OCI-LY3 (cell line): ENCODE data around the gene PRMT7.

Experiments used
- H2AFZ ChIP-seq: fragments of 200-600, 300-600 bp; shearing (Covaris generic); 2 replicates; pipeline ENCODE4 v1.6.0; 2014; ENCODE audit warnings: antibody characterized with exemption, low read depth, low read length
- H3K27ac ChIP-seq: fragments of 200-600, 300-600 bp; sonication (generic); 2 replicates; pipeline ENCODE4 v1.5.1; 2014; ENCODE audit warnings: mild to moderate bottlenecking, low read length, moderate library complexity, mixed read lengths
- H3K27me3 ChIP-seq: fragments of 200-600, 300-600 bp; sonication (generic); 2 replicates; pipeline ENCODE4 v1.6.1; 2014; ENCODE audit warnings: low read depth, low read length, mixed read lengths
- H3K36me3 ChIP-seq: fragments of 200-600, 300-600 bp; sonication (generic); replicated peaks from 2 replicates; pipeline ENCODE3; 2014; ENCODE audit warnings: low read depth, low read length, mixed read lengths
- H3K4me1 ChIP-seq: fragments of 300-600, 200-600 bp; sonication (generic); 2 replicates; pipeline ENCODE4 v1.6.1; 2014; ENCODE audit warnings: low read length, mixed read lengths
- H3K4me2 ChIP-seq: fragments of 200-600, 300-600 bp; sonication (generic); 2 replicates; pipeline ENCODE4 v1.6.1; 2014; ENCODE audit warnings: low read length, mixed read lengths
- H3K4me3 ChIP-seq: fragments of 300-600, 200-600 bp; sonication (generic); 2 replicates; pipeline ENCODE4 v1.5.1; 2014; ENCODE audit warnings: antibody characterized with exemption, mild to moderate bottlenecking, low read length, moderate library complexity
- H3K79me2 ChIP-seq: fragments of 300-600, 200-600 bp; shearing (Covaris generic); 2 replicates; pipeline ENCODE4 v1.6.1; 2014; ENCODE audit warnings: mild to moderate bottlenecking, low read length, mixed read lengths
- H3K9ac ChIP-seq: fragments of 300-600, 200-600 bp; shearing (Covaris generic); 2 replicates; pipeline ENCODE4 v1.6.0; 2014; ENCODE audit warnings: mild to moderate bottlenecking, low read length, moderate library complexity
- H3K9me3 ChIP-seq: fragments of 200-600, 300-600 bp; shearing (Covaris generic); 2 replicates; pipeline ENCODE4 v1.6.1; 2014; ENCODE audit warnings: low read length, mixed read lengths; ENCODE audit not compliant: insufficient read depth
- H4K20me1 ChIP-seq: fragments of 200-600, 300-600 bp; sonication (generic); 2 replicates; pipeline ENCODE4 v1.6.1; 2016; ENCODE audit warnings: low read length, mixed read lengths; ENCODE audit not compliant: insufficient read depth
- EZH2phosphoT487 ChIP-seq: fragments of 200-600 bp; shearing (Covaris generic); IDR thresholded peaks from 2 replicates; pipeline ENCODE4 v1.6.1; 2018; ENCODE audit warnings: antibody characterized with exemption, mixed run types, low read depth
- TF ChIP-seq, protein P1 (sequence below): fragments of 200-600, 300-600 bp; sonication (generic); IDR thresholded peaks from 2 replicates; pipeline ENCODE4 v1.5.1; 2014; ENCODE audit warnings: antibody characterized with exemption, low read length, low read depth

The PRMT7 gene

DNA sequence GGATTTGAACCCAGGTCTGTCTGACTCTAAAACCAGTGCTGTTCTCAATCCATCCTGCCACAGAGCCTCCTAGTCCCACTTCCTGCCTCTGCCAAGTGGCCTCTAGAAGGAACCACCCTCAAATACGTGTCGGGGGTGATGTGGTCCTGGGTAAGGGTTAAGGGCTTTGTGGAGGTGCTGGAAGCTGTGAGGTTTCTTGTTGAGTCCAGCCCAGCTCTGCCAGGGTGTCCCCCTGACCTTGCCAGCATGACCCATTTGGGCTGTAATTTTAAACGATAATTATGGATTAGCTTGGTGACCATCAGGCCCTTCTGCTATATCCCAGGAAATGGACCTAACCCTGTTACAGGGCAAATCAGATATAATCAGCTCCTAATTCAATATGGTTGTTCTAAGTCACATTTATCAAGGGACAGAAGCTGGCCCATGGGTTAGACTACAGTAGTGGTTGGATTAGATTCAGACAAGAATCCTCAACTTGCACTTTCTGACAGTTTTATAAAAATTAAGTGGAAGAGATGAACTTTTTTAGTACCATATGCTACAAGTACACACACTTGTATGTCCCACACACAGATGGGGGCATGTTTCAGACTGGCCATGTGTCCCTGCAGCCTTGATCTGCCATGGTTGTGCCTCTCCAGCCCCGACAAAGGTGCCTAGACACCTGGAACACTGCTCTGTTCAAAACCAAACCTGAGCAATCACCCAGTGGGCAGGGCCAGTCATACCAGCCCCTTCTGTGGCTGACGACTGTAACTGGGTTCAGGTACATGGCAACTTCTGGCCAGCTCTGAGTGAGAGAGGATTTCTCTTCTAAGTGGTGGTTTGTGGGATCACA is 89.5 kb downstream of the PRMT7 start:
- no peak overlapping the region for H3K4me3 ChIP-seq
- H3K9ac ChIP-seq: no peak overlapping the region
- no peak overlapping the region for H2AFZ ChIP-seq
- H3K4me1 ChIP-seq: peaks cover 6% of the 10 kb centered on the region
- no peaks in the 10 kb centered on the region for H3K27me3 ChIP-seq
- H3K4me2 ChIP-seq: no peak overlapping the region
- no peaks in the 10 kb centered on the region for H3K9me3 ChIP-seq
- H3K27ac ChIP-seq: no peak overlapping the region
- H3K79me2 ChIP-seq: no peaks in the 10 kb centered on the region
- H4K20me1 ChIP-seq: no peaks in the 10 kb centered on the region
- TF ChIP-seq EZH2phosphoT487: no peak
- TF ChIP-seq, protein P1, sequence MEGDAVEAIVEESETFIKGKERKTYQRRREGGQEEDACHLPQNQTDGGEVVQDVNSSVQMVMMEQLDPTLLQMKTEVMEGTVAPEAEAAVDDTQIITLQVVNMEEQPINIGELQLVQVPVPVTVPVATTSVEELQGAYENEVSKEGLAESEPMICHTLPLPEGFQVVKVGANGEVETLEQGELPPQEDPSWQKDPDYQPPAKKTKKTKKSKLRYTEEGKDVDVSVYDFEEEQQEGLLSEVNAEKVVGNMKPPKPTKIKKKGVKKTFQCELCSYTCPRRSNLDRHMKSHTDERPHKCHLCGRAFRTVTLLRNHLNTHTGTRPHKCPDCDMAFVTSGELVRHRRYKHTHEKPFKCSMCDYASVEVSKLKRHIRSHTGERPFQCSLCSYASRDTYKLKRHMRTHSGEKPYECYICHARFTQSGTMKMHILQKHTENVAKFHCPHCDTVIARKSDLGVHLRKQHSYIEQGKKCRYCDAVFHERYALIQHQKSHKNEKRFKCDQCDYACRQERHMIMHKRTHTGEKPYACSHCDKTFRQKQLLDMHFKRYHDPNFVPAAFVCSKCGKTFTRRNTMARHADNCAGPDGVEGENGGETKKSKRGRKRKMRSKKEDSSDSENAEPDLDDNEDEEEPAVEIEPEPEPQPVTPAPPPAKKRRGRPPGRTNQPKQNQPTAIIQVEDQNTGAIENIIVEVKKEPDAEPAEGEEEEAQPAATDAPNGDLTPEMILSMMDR: no peak
- H3K36me3 ChIP-seq: no peaks in the 10 kb centered on the region

DNA sequence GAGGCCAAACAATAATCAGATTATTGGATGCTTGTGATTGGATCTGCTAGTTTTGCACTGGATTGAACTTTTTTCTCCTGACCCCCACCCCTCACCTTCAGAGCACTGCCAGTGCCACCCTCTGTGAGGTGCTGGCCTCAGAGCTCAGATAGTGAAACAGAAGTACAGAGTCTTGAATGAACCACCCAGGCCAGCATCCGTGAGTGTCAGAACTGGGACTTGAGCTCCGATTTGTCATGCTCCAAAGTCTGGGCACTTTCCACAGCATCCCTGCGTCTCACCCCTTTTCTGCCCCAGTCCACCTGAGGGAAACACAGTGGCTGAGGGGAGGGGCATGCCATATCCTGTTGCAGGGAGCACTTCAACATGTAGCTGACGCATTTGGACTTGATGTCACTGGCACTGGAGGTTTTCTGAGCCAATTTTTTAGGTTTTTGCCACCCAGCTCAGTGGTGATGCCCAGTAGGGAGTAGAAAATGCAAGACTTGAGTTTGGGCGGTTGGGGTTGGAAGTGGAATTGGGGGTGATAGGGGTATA is 90.2 kb downstream of the PRMT7 start:
- Histone ChIP-seq H3K79me2 (no peaks in the 10 kb centered on the region), H2AFZ (no peak overlapping the region), H3K9ac (no peak overlapping the region), H3K4me1 (peaks cover 6% of the 10 kb centered on the region), H3K27ac (no peak overlapping the region), H3K4me2 (no peak overlapping the region), H3K4me3 (no peak overlapping the region), H3K36me3 (no peaks in the 10 kb centered on the region), H3K9me3 (no peaks in the 10 kb centered on the region), H4K20me1 (no peaks in the 10 kb centered on the region), H3K27me3 (no peaks in the 10 kb centered on the region)
- TF ChIP-seq EZH2phosphoT487: no peak
- TF ChIP-seq, protein P1: no peak

DNA sequence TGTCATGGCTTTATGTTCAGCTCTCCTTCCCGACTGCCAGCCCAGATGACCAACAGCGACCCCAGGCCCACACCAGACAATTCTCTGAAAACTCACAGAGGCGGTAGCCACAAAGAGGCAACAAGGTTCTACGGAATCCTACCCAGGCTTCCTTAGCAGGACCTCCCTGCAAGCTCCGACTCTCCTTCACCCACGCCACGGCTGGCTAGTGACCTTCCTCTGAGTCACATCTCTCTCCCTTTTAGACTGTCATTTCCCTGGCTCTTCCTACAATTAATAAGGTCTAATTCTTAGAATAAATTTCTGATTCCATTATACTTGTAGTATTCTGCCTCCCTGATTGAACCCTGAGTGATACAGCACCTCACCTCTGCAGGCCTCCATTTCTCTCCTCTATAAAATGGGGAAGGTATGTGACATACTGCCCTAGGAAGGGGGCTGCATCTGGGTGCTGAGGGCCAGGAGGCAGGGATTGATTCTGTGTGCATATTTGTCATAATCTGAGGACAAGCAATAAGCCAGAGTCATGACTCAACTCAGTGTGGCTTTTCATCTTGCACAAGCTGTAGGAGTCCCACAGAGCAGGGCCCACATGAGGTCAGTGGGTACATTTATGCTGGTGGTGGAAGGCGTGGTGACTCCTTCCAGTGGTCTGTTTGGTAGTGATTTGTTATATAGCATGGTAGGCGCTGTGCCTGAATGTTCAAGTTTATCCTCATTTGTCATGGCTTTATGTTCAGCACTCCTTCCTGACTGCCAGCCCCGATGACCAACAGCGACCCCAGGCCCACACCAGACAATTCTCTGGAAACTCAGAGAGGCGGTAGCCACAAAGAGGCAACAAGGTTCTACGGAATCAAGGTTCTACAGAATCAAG is 91.3 kb downstream of the PRMT7 start:
- Histone ChIP-seq H3K9me3 (no peaks in the 10 kb centered on the region), H4K20me1 (no peaks in the 10 kb centered on the region), H3K9ac (no peak overlapping the region), H3K4me2 (no peak overlapping the region), H3K27me3 (no peaks in the 10 kb centered on the region), H3K79me2 (no peaks in the 10 kb centered on the region), H2AFZ (no peak overlapping the region), H3K4me3 (no peak overlapping the region), H3K4me1 (peaks cover 7% of the 10 kb centered on the region), H3K36me3 (no peaks in the 10 kb centered on the region), H3K27ac (no peak overlapping the region)
- TF ChIP-seq EZH2phosphoT487: no peak
- TF ChIP-seq, protein P1: no peak

DNA sequence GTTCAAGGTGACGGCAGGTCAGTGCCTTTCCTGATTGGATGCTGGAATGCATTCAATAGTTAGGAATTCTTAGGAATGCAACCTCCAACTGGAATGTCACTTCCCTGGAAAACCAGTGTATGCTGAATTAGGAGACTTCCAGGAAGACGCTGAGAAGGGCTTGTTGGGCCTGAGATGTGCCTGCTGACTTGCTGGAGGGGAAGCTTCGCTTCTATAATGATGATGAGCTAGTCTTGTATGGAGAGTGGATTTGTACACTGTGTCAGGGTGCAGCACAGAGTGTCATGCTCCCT is 91.9 kb downstream of the PRMT7 start:
- Histone ChIP-seq H3K79me2 (no peaks in the 10 kb centered on the region), H2AFZ (no peak overlapping the region), H3K9me3 (no peaks in the 10 kb centered on the region)

More for the DNA sequence above, 91.9 kb downstream of the PRMT7 start:
- Histone ChIP-seq H3K4me1 (peaks cover 7% of the 10 kb centered on the region), H3K9ac (no peak overlapping the region), H3K27me3 (no peaks in the 10 kb centered on the region), H3K27ac (no peak overlapping the region), H3K4me3 (no peak overlapping the region), H3K4me2 (no peak overlapping the region), H3K36me3 (no peaks in the 10 kb centered on the region), H4K20me1 (no peaks in the 10 kb centered on the region)
- TF ChIP-seq, protein P1: no peak
- TF ChIP-seq EZH2phosphoT487: no peak
